GM23248 (cell line): ENCODE results near the gene RNF180. TPM values are rescaled to one million over a fixed set of nuclear protein-coding genes. Genes with fewer than 3 reads are reported as not detected.

Experiments used
- DNase-seq: peaks from one replicate; pipeline ENCODE4 v3.0.0-alpha.2; 2015
- H2AFZ ChIP-seq: fragments of 200-600 bp; sonication (generic); 2 replicates; pipeline ENCODE4 v1.6.1; 2016; ENCODE audit warnings: antibody characterized with exemption
- H3F3A ChIP-seq: fragments of 200-600 bp; sonication (generic); 2 replicates; pipeline ENCODE4 v1.6.1; 2016; ENCODE audit warnings: mild to moderate bottlenecking, antibody characterized with exemption, mixed run types; ENCODE audit not compliant: insufficient read depth
- H3K27ac ChIP-seq: fragments of 200-600 bp; sonication (generic); 2 replicates; pipeline ENCODE4 v1.5.1; 2016; ENCODE audit warnings: mild to moderate bottlenecking
- H3K27me3 ChIP-seq: fragments of 200-600 bp; sonication (generic); replicated peaks from 2 replicates; pipeline ENCODE4 v1.6.1; 2016; ENCODE audit warnings: mild to moderate bottlenecking; ENCODE audit not compliant: insufficient read depth
- H3K36me3 ChIP-seq: fragments of 200-600 bp; sonication (generic); 2 replicates; pipeline ENCODE4 v1.6.1; 2016; ENCODE audit warnings: low read depth, mild to moderate bottlenecking
- H3K4me1 ChIP-seq: fragments of 200-600 bp; sonication (generic); 2 replicates; pipeline ENCODE4 v1.6.1; 2016; ENCODE audit warnings: mild to moderate bottlenecking; ENCODE audit not compliant: insufficient read depth
- H3K4me2 ChIP-seq: fragments of 200-600 bp; sonication (generic); one replicate; pipeline ENCODE4 v1.6.1; 2016; ENCODE audit warnings: mild to moderate bottlenecking; ENCODE audit not compliant: unreplicated experiment
- H3K4me3 ChIP-seq: fragments of 200-600 bp; sonication (generic); 2 replicates; pipeline ENCODE4 v1.5.1; 2016; ENCODE audit warnings: mild to moderate bottlenecking
- H3K79me2 ChIP-seq: fragments of 200-600 bp; sonication (generic); 2 replicates; pipeline ENCODE4 v1.6.1; 2016; ENCODE audit warnings: mild to moderate bottlenecking; ENCODE audit not compliant: insufficient read depth
- H3K9ac ChIP-seq: fragments of 200-600 bp; sonication (generic); 2 replicates; pipeline ENCODE4 v1.6.1; 2016; ENCODE audit warnings: mild to moderate bottlenecking
- H3K9me2 ChIP-seq: fragments of 200-600 bp; sonication (generic); 2 replicates; pipeline ENCODE4 v1.6.1; 2016; ENCODE audit warnings: mixed run types, mild to moderate bottlenecking, moderate library complexity; ENCODE audit not compliant: insufficient read depth
- H3K9me3 ChIP-seq: fragments of 200-600 bp; sonication (generic); one replicate; pipeline ENCODE4 v1.6.1; 2017; ENCODE audit warnings: low read depth
- H4K20me1 ChIP-seq: fragments of 200-600 bp; sonication (generic); 2 replicates; pipeline ENCODE4 v1.6.0; 2016; ENCODE audit not compliant: insufficient read depth
- EZH2 ChIP-seq: fragments of 200-600 bp; sonication (generic); IDR thresholded peaks from 2 replicates; pipeline ENCODE4 v1.6.1; 2018; ENCODE audit warnings: antibody characterized with exemption, mild to moderate bottlenecking; ENCODE audit not compliant: insufficient read depth, poor library complexity, severe bottlenecking
- EZH2phosphoT487 ChIP-seq: fragments of 200-600 bp; sonication (generic); IDR thresholded peaks from 2 replicates; pipeline ENCODE4 v1.6.1; 2018; ENCODE audit warnings: antibody characterized with exemption, moderate library complexity, mild to moderate bottlenecking, low read depth; ENCODE audit not compliant: insufficient read depth
- WGBS, 2 experiments: methylation state at CpG; one replicate each; pipeline ENCODE4 v1.1.6; 2015 to 2017; ENCODE audit warnings: low lambda C conversion rate in 2 of 2, low coverage in 1 of 2; ENCODE audit errors: missing lambda C conversion rate in 2 of 2; 5-methylcytosine and 5-hydroxymethylcytosine counted together
- in situ Hi-C: fragments of 300-500 bp; cut with MboI; formaldehyde crosslinking; loops from 2 replicates; pipeline ENCODE4 v1.15.0; 2020
- polyA plus RNA-seq: library from polyadenylated mRNA; unstranded; fragments of >200 nt; fragmentation: Nextera tagmentation; extraction: Ambion mirVana; gene quantifications from 2 replicates; pipeline ENCODE4 v1.2.1, GENCODE V29; 2016
- total RNA-seq: library from RNA; depleted of rRNA; stranded (reverse); fragments of >200 nt; shearing (Covaris generic); gene quantifications from 2 replicates; pipeline ENCODE4 v1.2.3, GENCODE V29; 2014

RNF180 gene
- total and polyA plus RNA-seq, 2 experiments from 2014 or later, result 0.10 to 0.32 TPM

GRCh38 chr5:64161420-64161819 is 4.2 kb upstream of the RNF180 start:
- in situ Hi-C loops, result no loop called here
- TF ChIP-seq EZH2, result no peak
- no peak for TF ChIP-seq EZH2phosphoT487
- no peaks in the 10 kb centered on the region for H3K36me3 ChIP-seq

GRCh38 chr5:64163135-64163534 is 2.5 kb upstream of the RNF180 start:
- Histone ChIP-seq H3K4me2 (no peak overlapping the region), H3K27ac (no peak overlapping the region), H3K4me3 (no peak overlapping the region), H3K9me2 (no peaks in the 10 kb centered on the region), H3K9ac (no peak overlapping the region), H3K79me2 (no peaks in the 10 kb centered on the region), H3K27me3 (peaks cover 51% of the 10 kb centered on the region), H3K36me3 (no peaks in the 10 kb centered on the region), H4K20me1 (no peaks in the 10 kb centered on the region), H2AFZ (no peak overlapping the region), H3K9me3 (no peaks in the 10 kb centered on the region), H3K4me1 (no peaks in the 10 kb centered on the region), H3F3A (no peaks in the 10 kb centered on the region)
- DNase-seq, result no peak
- TF ChIP-seq EZH2phosphoT487 (no peak), EZH2 (no peak)
- in situ Hi-C loops, result no loop called here

More at GRCh38 chr5:64161420-64161819, 4.2 kb upstream of the RNF180 start:
- DNase-seq, result no peak
- Histone ChIP-seq H3K27me3 (peaks cover 35% of the 10 kb centered on the region), H3K9ac (no peak overlapping the region), H3F3A (no peaks in the 10 kb centered on the region), H3K4me2 (no peak overlapping the region), H4K20me1 (no peaks in the 10 kb centered on the region), H3K9me2 (no peaks in the 10 kb centered on the region), H3K9me3 (no peaks in the 10 kb centered on the region), H2AFZ (no peak overlapping the region), H3K79me2 (no peaks in the 10 kb centered on the region), H3K4me1 (no peaks in the 10 kb centered on the region), H3K27ac (no peak overlapping the region), H3K4me3 (no peak overlapping the region)
- 24% methylated on average over 3 of the region's 3 CpGs for WGBS, 2 experiments

DNA sequence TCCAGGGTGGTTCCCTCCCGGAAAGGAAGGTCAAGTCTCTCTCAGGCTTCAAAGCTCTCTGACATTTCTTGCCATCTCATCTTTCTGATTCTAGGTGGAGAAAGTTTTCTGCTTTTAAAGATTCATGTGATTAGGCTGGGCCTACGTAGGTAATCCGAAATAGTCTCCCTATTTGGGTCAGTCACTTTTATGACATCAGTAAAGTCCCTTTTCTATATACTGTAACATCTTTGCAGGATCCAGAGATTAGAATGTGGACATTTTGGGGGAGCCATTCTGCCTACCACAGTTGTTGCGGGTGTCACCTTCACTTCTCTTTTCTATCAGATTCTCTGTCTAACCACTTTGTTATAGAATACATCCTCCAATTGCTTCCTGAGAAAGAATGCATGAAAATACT is 1.9 kb upstream of the RNF180 start:
- Histone ChIP-seq H3K36me3 (no peaks in the 10 kb centered on the region), H3K4me1 (no peaks in the 10 kb centered on the region), H3K9ac (no peak overlapping the region), H2AFZ (no peak overlapping the region), H4K20me1 (no peaks in the 10 kb centered on the region), H3K9me3 (no peaks in the 10 kb centered on the region), H3K4me3 (no peak overlapping the region), H3F3A (no peaks in the 10 kb centered on the region), H3K79me2 (no peaks in the 10 kb centered on the region), H3K27ac (no peak overlapping the region), H3K27me3 (peaks cover 52% of the 10 kb centered on the region), H3K9me2 (no peaks in the 10 kb centered on the region), H3K4me2 (no peak overlapping the region)
- in situ Hi-C loops, result no loop called here
- TF ChIP-seq EZH2, result no peak
- no peak for DNase-seq
- 55 to 58% methylated on average over 4 of the region's 4 CpGs for WGBS, 2 experiments

- H3K4me3 ChIP-seq, result no peak overlapping the region
- TF ChIP-seq EZH2phosphoT487 (no peak), EZH2 (no peak)
- peak; percentile 10 for DNase-seq
- H3K9ac ChIP-seq, result no peak overlapping the region
- H2AFZ ChIP-seq, result no peak overlapping the region
- peaks cover 56% of the 10 kb centered on the region for H3K27me3 ChIP-seq
- H3K36me3 ChIP-seq, result no peaks in the 10 kb centered on the region
- H3K4me1 ChIP-seq, result no peaks in the 10 kb centered on the region
- no peaks in the 10 kb centered on the region for H3F3A ChIP-seq
- in situ Hi-C loops, result no loop called here
- H4K20me1 ChIP-seq, result no peaks in the 10 kb centered on the region
- H3K27ac ChIP-seq, result no peak overlapping the region
- 0 to 13% methylated on average over 1 of the region's 1 CpG for WGBS, 2 experiments
- no peaks in the 10 kb centered on the region for H3K79me2 ChIP-seq
- H3K9me2 ChIP-seq, result no peaks in the 10 kb centered on the region
- no peak overlapping the region for H3K4me2 ChIP-seq
- H3K9me3 ChIP-seq, result no peaks in the 10 kb centered on the region
Measured at GRCh38 chr5:64164166-64164565, 1.5 kb upstream of the RNF180 start.

GRCh38 chr5:64165160-64165499 is 513 bp upstream of the RNF180 start:
- Histone ChIP-seq H2AFZ (peak overlapping the region; percentile 72), H3K4me3 (no peak overlapping the region), H3F3A (no peaks in the 10 kb centered on the region), H3K9ac (no peak overlapping the region), H3K79me2 (no peaks in the 10 kb centered on the region), H3K9me2 (no peaks in the 10 kb centered on the region), H3K4me2 (peak overlapping the region; percentile 76), H3K36me3 (no peaks in the 10 kb centered on the region), H3K27me3 (peaks cover 57% of the 10 kb centered on the region), H3K4me1 (no peaks in the 10 kb centered on the region), H4K20me1 (no peaks in the 10 kb centered on the region), H3K9me3 (no peaks in the 10 kb centered on the region), H3K27ac (no peak overlapping the region)
- in situ Hi-C loops, result no loop called here
- TF ChIP-seq EZH2phosphoT487 (no peak), EZH2 (peak; percentile 88)
- DNase-seq, result no peak
- WGBS, 2 experiments, result 11 to 12% methylated on average over 11 of the region's 11 CpGs
